Spleen (tissue), 7 donors: ENCODE measurements around the gene SOX11.

Source experiments
- CTCF ChIP-seq, 11 experiments: fragments of 200-600 bp in 7 of 11; fragments of 450-650 bp in 4 of 11; sonication (generic) in 4 of 11; IDR thresholded peaks in 8 of 11; conservative IDR thresholded peaks in 3 of 11; 1 replicate in 7 of 11; 2 replicates in 4 of 11; pipeline versions ENCODE4 v1.4.0 to v1.8.0; 2016 to 2021; ENCODE audit warnings: antibody characterized with exemption in 11 of 11, inconsistent platforms in 4 of 11, mild to moderate bottlenecking in 1 of 11
- POLR2A ChIP-seq, 3 donors: fragments of 450-650 bp; IDR thresholded peaks; one replicate each; pipeline ENCODE4 v1.5.1; 2017; ENCODE audit warnings: antibody characterized with exemption in 3 of 3, mild to moderate bottlenecking in 1 of 3
- donor health status: DM: no; HTN: no; CAD: no; lungs with moderate emphysema.
- donor health status: DM: no; HTN: no; CAD: no.
- donor health status: DM: no; HTN: no; CAD: no.

GRCh38 chr2:5690718-5691220, 1.4 kb upstream of the SOX11 start:
- no peak for TF ChIP-seq CTCF (IDR thresholded peaks at IDR 0.05 in 8 of 11, conservative IDR thresholded peaks at IDR 0.05 in 3 of 11)
- TF ChIP-seq POLR2A (IDR thresholded peaks at IDR 0.05): no peak
